ENCODE data around the gene MMP7.

GRCh38 chr11:102538932-102539331 is 8.4 kb upstream of the MMP7 start:
- TF ChIP-seq CTCF (IDR thresholded peaks at IDR 0.05), result no peak
- no peak for TF ChIP-seq EZH2 (IDR thresholded peaks at IDR 0.05; ENCODE audit: borderline replicate concordance, insufficient read depth, low read depth, low read length, poor library complexity, severe bottlenecking)
